ENCODE measurements around the gene RGCC.

Gene RGCC

GRCh38 chr13:41487222-41487621, 29.9 kb downstream of the RGCC start:
- H3K27ac ChIP-seq, result no peak overlapping the region
- no peak overlapping the region for H3K4me2 ChIP-seq
- TF ChIP-seq CTCF (conservative IDR thresholded peaks at IDR 0.05; ENCODE audit: low read depth, low read length), result no peak
- no peaks in the 10 kb centered on the region for H3K4me1 ChIP-seq (ENCODE audit: low read depth, poor library complexity, severe bottlenecking)
- H3K36me3 ChIP-seq (ENCODE audit: insufficient read depth), result no peaks in the 10 kb centered on the region
- no peak overlapping the region for H3K9ac ChIP-seq
- H3K27me3 ChIP-seq (ENCODE audit: insufficient read depth, low read depth), result no peaks in the 10 kb centered on the region
- H2AFZ ChIP-seq (ENCODE audit: low read depth), result no peak overlapping the region
- H3K79me2 ChIP-seq (ENCODE audit: insufficient read depth, low read depth), result no peaks in the 10 kb centered on the region
- H4K20me1 ChIP-seq (ENCODE audit: insufficient read depth), result no peaks in the 10 kb centered on the region
- no peak overlapping the region for H3K4me3 ChIP-seq (IDR thresholded peaks at IDR 0.05; ENCODE audit: insufficient read depth, low read depth, low read length)

- no peak overlapping the region for H3K27ac ChIP-seq
- no peaks in the 10 kb centered on the region for H3K36me3 ChIP-seq (ENCODE audit: insufficient read depth)
- H2AFZ ChIP-seq (ENCODE audit: low read depth), result no peak overlapping the region
- H3K79me2 ChIP-seq (ENCODE audit: insufficient read depth, low read depth), result no peaks in the 10 kb centered on the region
- no peak overlapping the region for H3K4me3 ChIP-seq (IDR thresholded peaks at IDR 0.05; ENCODE audit: insufficient read depth, low read depth, low read length)
- no peaks in the 10 kb centered on the region for H3K4me1 ChIP-seq (ENCODE audit: low read depth, poor library complexity, severe bottlenecking)
- no peaks in the 10 kb centered on the region for H4K20me1 ChIP-seq (ENCODE audit: insufficient read depth)
- no peak overlapping the region for H3K9ac ChIP-seq
- TF ChIP-seq CTCF (conservative IDR thresholded peaks at IDR 0.05; ENCODE audit: low read depth, low read length), result no peak
- H3K4me2 ChIP-seq, result no peak overlapping the region
- H3K27me3 ChIP-seq (ENCODE audit: insufficient read depth, low read depth), result no peaks in the 10 kb centered on the region
Measured at GRCh38 chr13:41488124-41488523, 30.8 kb downstream of the RGCC start.

GRCh38 chr13:41490371-41491015, 33.1 kb downstream of the RGCC start:
- no peak for TF ChIP-seq CTCF (conservative IDR thresholded peaks at IDR 0.05; ENCODE audit: low read depth, low read length)
- H4K20me1 ChIP-seq (ENCODE audit: insufficient read depth), result no peaks in the 10 kb centered on the region

GRCh38 chr13:41491436-41491835, 34.1 kb downstream of the RGCC start:
- no peak overlapping the region for H2AFZ ChIP-seq (ENCODE audit: low read depth)
- no peaks in the 10 kb centered on the region for H3K4me1 ChIP-seq (ENCODE audit: low read depth, poor library complexity, severe bottlenecking)
- TF ChIP-seq CTCF (conservative IDR thresholded peaks at IDR 0.05; ENCODE audit: low read depth, low read length), result no peak
- no peak overlapping the region for H3K4me2 ChIP-seq
- H3K79me2 ChIP-seq (ENCODE audit: insufficient read depth, low read depth), result no peaks in the 10 kb centered on the region
- H3K4me3 ChIP-seq (IDR thresholded peaks at IDR 0.05; ENCODE audit: insufficient read depth, low read depth, low read length), result no peak overlapping the region
- H3K9ac ChIP-seq, result no peak overlapping the region
- H3K27me3 ChIP-seq (ENCODE audit: insufficient read depth, low read depth), result no peaks in the 10 kb centered on the region
- H4K20me1 ChIP-seq (ENCODE audit: insufficient read depth), result no peaks in the 10 kb centered on the region
- H3K36me3 ChIP-seq (ENCODE audit: insufficient read depth), result no peaks in the 10 kb centered on the region
- no peak overlapping the region for H3K27ac ChIP-seq

More at GRCh38 chr13:41490371-41491015, 33.1 kb downstream of the RGCC start:
- Histone ChIP-seq H3K36me3 (ENCODE audit: insufficient read depth) (no peaks in the 10 kb centered on the region), H3K9ac (no peak overlapping the region), H3K4me3 (IDR thresholded peaks at IDR 0.05; ENCODE audit: insufficient read depth, low read depth, low read length) (no peak overlapping the region), H3K4me1 (ENCODE audit: low read depth, poor library complexity, severe bottlenecking) (no peaks in the 10 kb centered on the region), H3K79me2 (ENCODE audit: insufficient read depth, low read depth) (no peaks in the 10 kb centered on the region), H3K4me2 (no peak overlapping the region), H3K27me3 (ENCODE audit: insufficient read depth, low read depth) (no peaks in the 10 kb centered on the region), H3K27ac (no peak overlapping the region), H2AFZ (ENCODE audit: low read depth) (no peak overlapping the region)
